Mucosa of descending colon (tissue), 3 donors: ENCODE measurements around the gene SH3BP4. TPM values are rescaled to one million over a fixed set of nuclear protein-coding genes. Genes with fewer than 3 reads are reported as not detected.

Source experiments
- ATAC-seq: fragments of 200-7000 bp; cut with Tn5 transposase; one replicate; pipeline ENCODE4 v1.9.1; 2020; ENCODE audit warnings: mild to moderate bottlenecking, moderate library complexity
- DNase-seq, 3 donors: peaks; one replicate each; pipeline ENCODE4 v3.0.0-alpha.2; 2020
- H3K36me3 ChIP-seq: fragments of 200-600 bp; one replicate; pipeline ENCODE4 v1.8.0; 2021; ENCODE audit warnings: low read depth, mild to moderate bottlenecking
- H3K4me1 ChIP-seq: fragments of 200-600 bp; one replicate; pipeline ENCODE4 v1.8.0; 2021; ENCODE audit warnings: low read depth, mild to moderate bottlenecking
- H3K4me3 ChIP-seq: fragments of 200-600 bp; one replicate; pipeline ENCODE4 v1.8.0; 2021; ENCODE audit warnings: mild to moderate bottlenecking
- H3K9me3 ChIP-seq: fragments of 200-600 bp; one replicate; pipeline ENCODE4 v1.8.0; 2021; ENCODE audit warnings: mild to moderate bottlenecking
- intact Hi-C, 2 donors: fragments of 100-400 bp; cut with DNase I in 1 of 2; cut with micrococcal nuclease in 1 of 2; formaldehyde crosslinking; loops; one replicate each; pipeline versions ENCODE4 v1.11.0 to v1.11.1; 2022; cut with DNase I, micrococcal nuclease
- total RNA-seq, 3 donors: library from RNA; stranded (reverse); fragmentation: NEBNext Ultra II Directional in 2 of 3; extraction: Animal tissue kit (Norgen Biotek cat#: 25700) in 2 of 3; gene quantifications; one replicate each; pipeline versions ENCODE4 v1.2.1 to v1.2.4, GENCODE V29; 2021 to 2023
- TF ChIP-seq, protein P1 (sequence below): fragments of 200-600 bp; IDR thresholded peaks from one replicate; pipeline ENCODE4 v1.8.0; 2022; ENCODE audit warnings: antibody characterized with exemption, mild to moderate bottlenecking
- donor health status: DM: no; HTN: no; CAD: no; lungs with moderate emphysema.
- donor health status: DM: no; HTN: no; CAD: no.
- donor health status: DM: no; HTN: yes; CAD: no.

The SH3BP4 gene
- total RNA-seq, 3 donors from 2014 or later, result 18.0 to 30.4 (median 29.6) TPM

DNA sequence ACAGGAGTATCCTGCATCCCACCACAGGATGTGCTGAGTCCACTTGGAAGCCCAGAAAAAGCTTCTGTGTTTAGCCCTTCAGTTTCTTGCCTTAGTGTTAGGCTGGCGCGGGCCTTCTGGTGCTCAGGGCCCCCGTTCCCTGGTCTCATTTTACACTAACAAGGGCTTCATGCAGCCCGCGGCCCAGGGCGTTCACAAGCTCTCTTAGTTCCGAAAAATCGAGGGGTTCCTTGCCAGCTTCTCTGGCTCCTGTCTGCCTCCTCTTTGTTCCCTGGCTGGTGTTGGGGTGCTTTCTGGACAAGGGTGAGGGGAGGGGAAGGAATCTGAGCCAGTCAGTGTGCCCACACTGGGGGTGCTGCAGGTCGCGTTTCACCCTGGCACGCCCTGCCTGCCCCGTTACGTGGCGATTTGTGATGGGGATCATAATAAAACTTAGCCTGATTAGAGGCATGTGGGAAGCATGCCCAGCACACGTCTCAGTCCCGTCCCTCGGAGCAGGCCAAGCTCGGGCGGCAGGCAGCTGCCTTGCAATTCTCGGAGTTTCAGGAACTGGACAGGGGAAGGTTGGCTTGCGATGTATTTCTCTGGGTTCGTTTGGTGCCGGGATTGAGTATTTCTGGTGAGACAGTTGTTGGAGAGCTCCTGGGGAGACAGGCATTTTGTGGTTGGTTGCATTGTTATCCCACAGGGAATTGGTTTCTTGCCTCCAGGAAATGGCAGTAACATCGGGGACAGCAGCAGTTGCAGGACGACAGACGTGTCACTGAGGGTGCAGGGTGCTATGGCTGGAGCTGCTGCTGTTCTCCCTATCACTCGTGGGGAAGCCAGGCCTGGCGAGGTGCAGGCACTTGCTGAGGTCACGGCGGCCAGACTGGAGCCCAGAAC, 22.9 kb downstream of the SH3BP4 start:
- TF ChIP-seq, protein P1, sequence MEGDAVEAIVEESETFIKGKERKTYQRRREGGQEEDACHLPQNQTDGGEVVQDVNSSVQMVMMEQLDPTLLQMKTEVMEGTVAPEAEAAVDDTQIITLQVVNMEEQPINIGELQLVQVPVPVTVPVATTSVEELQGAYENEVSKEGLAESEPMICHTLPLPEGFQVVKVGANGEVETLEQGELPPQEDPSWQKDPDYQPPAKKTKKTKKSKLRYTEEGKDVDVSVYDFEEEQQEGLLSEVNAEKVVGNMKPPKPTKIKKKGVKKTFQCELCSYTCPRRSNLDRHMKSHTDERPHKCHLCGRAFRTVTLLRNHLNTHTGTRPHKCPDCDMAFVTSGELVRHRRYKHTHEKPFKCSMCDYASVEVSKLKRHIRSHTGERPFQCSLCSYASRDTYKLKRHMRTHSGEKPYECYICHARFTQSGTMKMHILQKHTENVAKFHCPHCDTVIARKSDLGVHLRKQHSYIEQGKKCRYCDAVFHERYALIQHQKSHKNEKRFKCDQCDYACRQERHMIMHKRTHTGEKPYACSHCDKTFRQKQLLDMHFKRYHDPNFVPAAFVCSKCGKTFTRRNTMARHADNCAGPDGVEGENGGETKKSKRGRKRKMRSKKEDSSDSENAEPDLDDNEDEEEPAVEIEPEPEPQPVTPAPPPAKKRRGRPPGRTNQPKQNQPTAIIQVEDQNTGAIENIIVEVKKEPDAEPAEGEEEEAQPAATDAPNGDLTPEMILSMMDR, result no peak
- DNase-seq (no peak), ATAC-seq (peak; percentile 61)
- H3K4me3 ChIP-seq, result no peak overlapping the region
- no peaks in the 10 kb centered on the region for H3K9me3 ChIP-seq
- H3K4me1 ChIP-seq, result peaks cover 37% of the 10 kb centered on the region
- H3K36me3 ChIP-seq, result no peaks in the 10 kb centered on the region
- intact Hi-C loops, result no loop called here

DNA sequence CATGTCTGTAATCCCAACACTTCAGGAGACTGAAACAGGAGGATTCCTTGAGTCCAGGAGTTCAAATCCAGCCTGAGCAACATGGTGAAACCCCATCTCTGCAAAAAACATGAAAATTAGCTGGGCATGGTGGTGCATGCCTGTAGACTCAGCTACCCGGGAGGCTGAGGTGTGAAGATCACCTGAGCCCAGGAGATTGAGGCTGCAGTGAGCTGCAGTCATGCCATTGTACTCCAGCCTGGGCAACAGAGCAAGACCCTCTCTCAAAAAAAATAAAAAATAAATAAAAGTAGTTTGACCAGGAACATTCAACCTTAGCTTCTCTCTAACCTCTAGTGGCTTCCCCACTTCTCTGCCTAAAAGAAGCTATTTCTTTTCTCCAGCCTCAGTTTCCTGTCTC, 23.8 kb downstream of the SH3BP4 start:
- H3K4me1 ChIP-seq, result peaks cover 38% of the 10 kb centered on the region
- H3K9me3 ChIP-seq, result no peaks in the 10 kb centered on the region
- H3K4me3 ChIP-seq, result no peak overlapping the region
- intact Hi-C loops, result no loop called here
- DNase-seq (no peak), ATAC-seq (no peak)
- no peaks in the 10 kb centered on the region for H3K36me3 ChIP-seq
- TF ChIP-seq, protein P1, result no peak

DNA sequence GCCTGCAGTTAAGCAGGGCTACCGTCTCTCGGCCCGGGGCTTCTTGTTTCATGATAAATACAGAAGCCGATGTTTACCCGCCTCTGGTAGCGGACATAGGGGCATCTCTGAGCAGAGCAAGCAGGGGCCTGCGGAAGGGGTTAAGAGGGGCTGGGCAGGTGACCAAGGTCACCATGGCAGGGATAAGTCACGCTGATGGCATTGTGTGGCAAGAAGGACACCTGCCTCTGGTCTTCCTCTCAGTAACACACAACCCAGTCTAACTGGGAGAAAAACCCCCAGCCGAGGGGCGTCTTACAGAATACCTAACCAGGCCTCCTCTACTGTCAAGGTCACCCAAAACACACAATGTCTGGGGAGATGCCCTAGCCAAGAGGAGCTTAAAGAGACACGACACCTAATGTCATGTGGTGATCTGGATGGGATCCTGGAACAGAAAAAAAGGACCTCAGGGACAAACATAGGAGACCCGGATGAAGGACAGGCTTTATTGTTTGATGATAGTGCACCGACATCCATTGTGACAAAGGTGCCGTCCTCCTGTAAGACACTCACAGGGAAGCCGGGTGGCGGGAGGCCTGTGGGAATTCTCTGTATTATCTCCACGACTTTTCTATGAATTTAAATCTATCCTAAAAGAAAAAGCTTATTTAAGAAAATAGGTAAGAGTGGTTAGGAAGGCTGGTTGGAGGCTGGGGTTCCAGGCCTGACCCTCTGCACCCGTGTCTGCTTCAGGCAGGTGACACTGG, 24.8 kb downstream of the SH3BP4 start:
- ATAC-seq (no peak), DNase-seq (no peak)
- Histone ChIP-seq H3K4me3 (no peak overlapping the region), H3K4me1 (peaks cover 46% of the 10 kb centered on the region), H3K9me3 (no peaks in the 10 kb centered on the region), H3K36me3 (no peaks in the 10 kb centered on the region)
- TF ChIP-seq, protein P1, result no peak
- intact Hi-C loops, result no loop called here

DNA sequence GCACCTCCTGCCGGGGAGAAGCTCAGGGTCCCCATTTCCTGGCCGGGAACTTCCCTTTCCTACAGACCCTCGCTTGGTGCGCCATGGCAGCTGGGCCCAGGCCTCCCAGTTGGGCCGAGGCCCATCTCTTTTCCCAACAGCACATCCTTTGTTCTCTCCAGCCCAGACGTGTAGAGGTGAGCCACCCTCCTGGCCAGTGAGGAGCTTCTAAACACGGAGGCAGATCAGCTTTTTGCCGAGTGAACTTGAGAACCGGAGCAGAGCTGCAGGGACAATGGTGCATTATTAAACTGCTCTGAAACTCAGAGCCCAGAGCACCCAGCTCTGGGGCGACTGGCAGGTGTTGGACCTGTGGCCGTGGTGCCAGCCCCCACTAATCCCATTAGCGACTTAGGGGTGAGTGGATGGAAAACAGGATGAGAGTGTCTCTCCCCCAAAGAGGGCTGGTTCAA, 25.4 kb downstream of the SH3BP4 start:
- H3K9me3 ChIP-seq, result no peaks in the 10 kb centered on the region
- intact Hi-C loops, result no loop called here
- ATAC-seq (no peak), DNase-seq (no peak)
- H3K4me3 ChIP-seq, result no peak overlapping the region
- H3K4me1 ChIP-seq, result peaks cover 52% of the 10 kb centered on the region
- no peaks in the 10 kb centered on the region for H3K36me3 ChIP-seq
- TF ChIP-seq, protein P1, result no peak

DNA sequence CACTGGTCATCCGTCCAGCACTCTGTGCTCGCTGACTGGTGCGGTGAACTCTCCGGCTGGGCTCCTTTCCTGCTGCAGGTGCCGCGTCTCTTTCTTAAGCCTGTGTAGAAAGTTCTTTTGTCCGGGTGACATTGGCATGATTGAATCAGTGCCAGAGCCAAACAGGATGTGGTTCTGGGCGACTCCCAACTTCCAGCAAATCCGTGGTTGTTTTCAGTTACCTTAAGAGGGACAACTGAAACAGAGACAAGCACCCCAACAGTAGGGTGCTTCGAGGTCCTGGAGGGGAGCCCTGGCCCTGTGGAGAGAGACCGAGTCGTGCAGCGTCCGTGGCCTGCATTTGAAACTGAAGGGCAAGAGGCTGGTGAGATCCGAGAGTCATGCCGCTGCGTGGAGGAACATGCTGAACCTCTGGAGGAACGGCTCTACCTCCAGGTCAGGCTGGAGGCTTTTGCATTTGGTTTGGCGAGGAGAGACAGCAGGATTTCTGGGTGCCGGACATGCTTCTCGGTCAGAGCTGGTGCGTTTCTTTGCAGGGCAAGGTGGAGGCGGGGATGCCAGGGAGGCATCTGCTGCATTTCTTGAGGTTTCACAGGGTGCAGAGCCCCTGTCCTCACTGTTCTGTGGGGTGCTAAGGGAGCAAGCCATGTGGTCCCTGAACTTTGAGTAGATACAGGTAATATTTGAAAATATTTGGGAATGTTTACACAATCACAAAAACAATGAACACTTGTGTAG, 26.8 kb downstream of the SH3BP4 start:
- H3K36me3 ChIP-seq, result no peaks in the 10 kb centered on the region
- H3K4me3 ChIP-seq, result no peak overlapping the region
- intact Hi-C loops, result no loop called here
- DNase-seq (peak in 1 of 3 donors; percentile 56), ATAC-seq (peak; percentile 4)
- peaks cover 61% of the 10 kb centered on the region for H3K4me1 ChIP-seq
- TF ChIP-seq, protein P1, result no peak
- H3K9me3 ChIP-seq, result no peaks in the 10 kb centered on the region
